Immature natural killer cell (primary cell): ENCODE data around the gene ANGEL1. TPM values are rescaled to one million over a fixed set of nuclear protein-coding genes. Genes with fewer than 3 reads are reported as not detected.

Experiments used
- DNase-seq, 3 donors: peaks; one replicate each; pipeline ENCODE4 v3.0.0; 2022; ENCODE audit warnings: mixed read lengths in 1 of 3
- H3K27ac Mint-ChIP-seq, 6 donors: one replicate each; pipeline ENCODE4 v1.8.0; 2020; ENCODE audit warnings: mixed read lengths in 6 of 6, mild to moderate bottlenecking in 5 of 6, inconsistent platforms in 4 of 6, moderate library complexity in 3 of 6
- H3K27me3 Mint-ChIP-seq, 3 donors: one replicate each; pipeline ENCODE4 v1.8.0; 2020 to 2021; ENCODE audit warnings: low read depth in 3 of 3, mild to moderate bottlenecking in 3 of 3, mixed read lengths in 3 of 3, moderate library complexity in 3 of 3, inconsistent platforms in 1 of 3
- H3K36me3 Mint-ChIP-seq, 3 donors: one replicate each; pipeline ENCODE4 v1.8.0; 2020; ENCODE audit warnings: mixed read lengths in 3 of 3, inconsistent platforms in 2 of 3, mild to moderate bottlenecking in 2 of 3
- H3K4me1 Mint-ChIP-seq, 2 donors: one replicate each; pipeline ENCODE4 v1.8.0; 2020; ENCODE audit warnings: inconsistent platforms in 2 of 2, mild to moderate bottlenecking in 2 of 2, mixed read lengths in 2 of 2, moderate library complexity in 1 of 2
- H3K4me3 Mint-ChIP-seq, 5 donors: one replicate each; pipeline ENCODE4 v1.8.0; 2020; ENCODE audit warnings: mild to moderate bottlenecking in 5 of 5, mixed read lengths in 5 of 5, inconsistent platforms in 3 of 5, moderate library complexity in 3 of 5
- H3K9me3 Mint-ChIP-seq, 6 donors: one replicate each; pipeline ENCODE4 v1.8.0; 2020; ENCODE audit warnings: mild to moderate bottlenecking in 6 of 6, mixed read lengths in 6 of 6, inconsistent platforms in 4 of 6, moderate library complexity in 3 of 6
- polyA plus RNA-seq, 3 donors: library from polyadenylated mRNA; unstranded; fragments of 300-500 nt; fragmentation: Illumina TruSeq; gene quantifications; one replicate each; pipeline ENCODE4 v1.2.3, GENCODE V29; 2021

Gene ANGEL1, protein sequence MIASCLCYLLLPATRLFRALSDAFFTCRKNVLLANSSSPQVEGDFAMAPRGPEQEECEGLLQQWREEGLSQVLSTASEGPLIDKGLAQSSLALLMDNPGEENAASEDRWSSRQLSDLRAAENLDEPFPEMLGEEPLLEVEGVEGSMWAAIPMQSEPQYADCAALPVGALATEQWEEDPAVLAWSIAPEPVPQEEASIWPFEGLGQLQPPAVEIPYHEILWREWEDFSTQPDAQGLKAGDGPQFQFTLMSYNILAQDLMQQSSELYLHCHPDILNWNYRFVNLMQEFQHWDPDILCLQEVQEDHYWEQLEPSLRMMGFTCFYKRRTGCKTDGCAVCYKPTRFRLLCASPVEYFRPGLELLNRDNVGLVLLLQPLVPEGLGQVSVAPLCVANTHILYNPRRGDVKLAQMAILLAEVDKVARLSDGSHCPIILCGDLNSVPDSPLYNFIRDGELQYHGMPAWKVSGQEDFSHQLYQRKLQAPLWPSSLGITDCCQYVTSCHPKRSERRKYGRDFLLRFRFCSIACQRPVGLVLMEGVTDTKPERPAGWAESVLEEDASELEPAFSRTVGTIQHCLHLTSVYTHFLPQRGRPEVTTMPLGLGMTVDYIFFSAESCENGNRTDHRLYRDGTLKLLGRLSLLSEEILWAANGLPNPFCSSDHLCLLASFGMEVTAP
- polyA plus RNA-seq: 10 to 100 TPM; 14.1 to 19.8 (median 17.8) TPM

DNA sequence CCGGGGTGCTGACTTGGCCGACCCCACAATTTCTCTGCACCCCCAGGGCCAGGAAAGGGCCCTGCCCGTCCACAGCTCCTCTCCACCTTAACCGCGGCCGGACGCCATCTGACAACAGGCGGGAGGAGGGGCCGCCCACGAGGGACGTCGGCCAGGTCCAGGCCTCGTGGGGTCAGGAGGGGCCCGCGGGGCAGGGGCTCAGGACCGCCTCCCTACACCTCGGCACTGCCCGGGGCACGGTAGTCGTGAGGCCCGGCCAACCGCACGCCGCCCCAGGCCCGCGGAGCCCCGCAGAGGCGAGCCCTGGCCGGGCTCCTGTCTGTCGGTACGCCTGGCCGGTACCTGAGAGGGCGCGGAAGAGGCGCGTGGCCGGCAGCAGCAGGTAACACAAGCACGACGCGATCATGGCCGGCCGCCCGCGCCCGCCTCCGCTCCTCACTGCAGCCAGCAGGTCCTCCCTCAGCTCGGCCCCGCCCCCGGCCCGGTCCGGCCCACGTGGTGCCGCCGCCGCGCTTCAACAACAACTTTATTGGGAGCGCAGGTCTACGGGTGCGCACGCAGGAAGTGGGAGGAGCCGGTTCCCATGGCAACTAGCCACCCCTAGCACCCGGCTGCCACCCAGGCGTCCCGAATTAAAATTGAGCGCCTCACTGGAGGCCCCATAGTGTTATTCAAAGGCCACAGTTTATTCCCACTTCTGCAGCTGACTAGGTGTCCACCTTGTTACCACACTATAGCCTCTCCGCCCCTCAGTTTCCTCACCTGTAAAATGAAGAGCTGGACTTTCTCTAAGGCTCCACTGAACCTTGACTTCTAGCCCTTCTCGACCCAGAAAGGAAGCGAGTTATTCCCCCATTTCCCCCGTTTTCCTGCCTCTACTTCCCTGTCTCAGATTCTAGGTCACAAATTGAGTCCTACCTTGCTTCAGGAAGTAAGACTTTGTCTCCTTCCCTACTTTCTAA is at the start of gene ANGEL1:
ANGEL1 (minus strand) TSS at position 461 of the 962 bp plus-strand sequence; CDS start at position 406, 55 bp downstream.
- H3K27me3 Mint-ChIP-seq: peaks cover 4 to 15% (median 9%) of the 10 kb centered on the region in 3 donors
- H3K4me3 Mint-ChIP-seq: peak within 1 kb of the TSS; percentile 90 to 97 (median 95)
- no peaks in the 10 kb centered on the region for H3K9me3 Mint-ChIP-seq
- H3K4me1 Mint-ChIP-seq: peaks cover 28 to 34% of the 10 kb centered on the region in 2 donors
- H3K36me3 Mint-ChIP-seq: peaks cover 0 to 12% (median 7%) of the 10 kb centered on the region in 3 donors
- peak; percentile 97 for DNase-seq
- peak within 1 kb of the TSS; percentile 90 to 96 (median 92) for H3K27ac Mint-ChIP-seq

DNA sequence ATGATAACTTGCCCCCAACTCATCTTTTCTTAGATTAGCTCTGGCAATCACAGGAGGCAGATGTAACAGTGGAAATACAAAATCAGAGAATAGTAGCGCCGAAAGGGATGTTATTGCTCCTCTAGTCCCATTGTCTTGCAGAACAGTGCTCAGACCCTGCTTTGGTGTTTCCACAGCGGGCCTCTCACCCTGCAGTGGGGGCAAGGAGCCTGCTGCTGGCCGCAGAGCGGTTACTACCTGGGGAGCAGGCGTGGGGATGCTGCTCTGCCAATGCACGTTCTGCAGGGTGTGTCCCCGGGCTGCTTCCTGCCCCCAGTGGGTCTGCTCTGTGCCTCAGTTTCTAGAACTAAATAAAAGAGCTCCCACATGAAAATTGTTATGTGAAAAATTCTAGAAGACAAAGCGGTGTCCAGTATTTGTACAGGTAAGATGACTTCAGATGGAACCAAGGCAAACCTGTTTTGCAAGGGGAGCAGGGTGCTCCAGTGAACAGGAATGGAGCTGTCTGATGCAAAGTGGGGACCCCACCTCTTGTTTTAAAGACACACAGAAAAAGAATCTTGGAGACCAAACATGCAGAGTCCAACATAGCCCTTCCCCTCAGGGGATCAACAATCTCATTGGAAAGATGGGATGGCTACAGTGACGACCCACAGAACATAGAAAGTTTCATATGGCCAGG is 49.0 kb upstream of the ANGEL1 start:
- Mint-ChIP-seq H3K36me3 (no peaks in the 10 kb centered on the region), H3K27me3 (peaks cover 0 to 7% (median 6%) of the 10 kb centered on the region in 3 donors), H3K4me3 (no peak overlapping the region), H3K4me1 (peaks cover 0 to 2% of the 10 kb centered on the region in 2 donors), H3K9me3 (no peaks in the 10 kb centered on the region), H3K27ac (no peak overlapping the region)
- DNase-seq: no peak

DNA sequence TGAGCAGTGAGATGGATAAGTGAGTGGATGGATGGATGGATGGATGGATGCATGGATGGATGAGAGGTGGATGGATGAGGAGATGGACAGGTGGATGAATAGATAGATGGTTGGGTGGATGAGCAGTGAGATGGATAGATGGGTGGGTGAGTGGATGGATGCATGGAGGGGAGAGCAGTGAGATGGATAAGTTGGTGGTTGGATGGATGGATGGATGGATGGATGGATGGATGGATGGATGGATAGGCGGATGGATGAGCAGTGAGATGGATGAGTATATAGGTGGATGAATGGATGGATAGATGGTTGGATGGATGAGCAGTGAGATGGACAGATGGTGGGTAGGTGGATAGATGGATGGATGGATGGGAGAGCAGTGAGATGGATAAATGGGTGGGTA is 44.1 kb upstream of the ANGEL1 start:
- H3K4me3 Mint-ChIP-seq: no peak overlapping the region
- H3K4me1 Mint-ChIP-seq: no peaks in the 10 kb centered on the region
- no peak for DNase-seq
- peaks cover 0 to 18% (median 5%) of the 10 kb centered on the region in 3 donors for H3K27me3 Mint-ChIP-seq
- H3K9me3 Mint-ChIP-seq: no peaks in the 10 kb centered on the region
- peak overlapping the region in 1 of 6 donors; percentile 18 for H3K27ac Mint-ChIP-seq
- no peaks in the 10 kb centered on the region for H3K36me3 Mint-ChIP-seq

DNA sequence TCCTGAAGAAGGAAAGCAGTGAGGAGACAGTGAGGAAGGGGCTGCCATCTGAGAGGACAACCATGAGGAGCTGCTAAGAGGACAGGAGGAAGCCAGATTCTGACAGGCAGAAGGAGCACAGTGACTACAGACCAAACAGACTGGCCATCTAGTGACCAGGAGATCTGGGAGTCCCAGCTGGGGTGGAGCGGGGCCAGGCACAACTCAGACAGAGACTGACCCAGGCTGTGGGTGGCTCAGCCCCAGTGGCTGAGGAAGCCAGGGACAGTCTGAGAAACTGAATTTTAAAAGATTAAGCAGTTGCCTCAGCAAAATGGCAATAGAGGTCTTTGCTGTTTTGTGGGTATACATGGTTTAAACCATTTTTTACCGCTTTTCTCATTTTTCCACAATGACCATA is 42.4 kb upstream of the ANGEL1 start:
- Mint-ChIP-seq H3K27ac (no peak overlapping the region), H3K36me3 (no peaks in the 10 kb centered on the region), H3K4me1 (no peaks in the 10 kb centered on the region), H3K27me3 (peaks cover 0 to 18% (median 2%) of the 10 kb centered on the region in 3 donors), H3K4me3 (no peak overlapping the region), H3K9me3 (no peaks in the 10 kb centered on the region)
- DNase-seq: no peak

DNA sequence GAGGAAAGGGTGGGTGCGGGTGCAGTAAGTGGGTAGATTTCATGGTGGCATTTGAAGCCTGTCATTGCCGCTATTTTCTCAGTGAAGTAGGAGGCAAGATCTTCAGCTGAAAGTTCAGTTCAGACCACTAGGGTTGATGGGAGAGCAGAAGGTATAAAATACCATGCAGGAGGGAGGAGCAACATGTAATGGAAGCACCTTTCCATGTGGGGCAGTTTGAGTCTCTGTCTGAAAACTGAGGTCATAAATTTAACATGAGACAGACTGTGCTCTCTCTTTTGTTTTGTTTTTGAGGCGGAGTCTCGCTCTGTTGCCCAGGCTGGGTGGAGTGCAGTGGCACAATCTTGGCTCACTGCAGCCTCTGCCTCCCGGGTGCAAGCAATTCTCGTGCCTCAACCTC is 36.2 kb upstream of the ANGEL1 start:
- DNase-seq: no peak
- peaks cover 0 to 22% (median 5%) of the 10 kb centered on the region in 3 donors for H3K27me3 Mint-ChIP-seq
- no peaks in the 10 kb centered on the region for H3K9me3 Mint-ChIP-seq
- H3K4me1 Mint-ChIP-seq: peaks cover 3 to 5% of the 10 kb centered on the region in 2 donors
- H3K27ac Mint-ChIP-seq: no peak overlapping the region
- H3K4me3 Mint-ChIP-seq: no peak overlapping the region
- no peaks in the 10 kb centered on the region for H3K36me3 Mint-ChIP-seq

DNA sequence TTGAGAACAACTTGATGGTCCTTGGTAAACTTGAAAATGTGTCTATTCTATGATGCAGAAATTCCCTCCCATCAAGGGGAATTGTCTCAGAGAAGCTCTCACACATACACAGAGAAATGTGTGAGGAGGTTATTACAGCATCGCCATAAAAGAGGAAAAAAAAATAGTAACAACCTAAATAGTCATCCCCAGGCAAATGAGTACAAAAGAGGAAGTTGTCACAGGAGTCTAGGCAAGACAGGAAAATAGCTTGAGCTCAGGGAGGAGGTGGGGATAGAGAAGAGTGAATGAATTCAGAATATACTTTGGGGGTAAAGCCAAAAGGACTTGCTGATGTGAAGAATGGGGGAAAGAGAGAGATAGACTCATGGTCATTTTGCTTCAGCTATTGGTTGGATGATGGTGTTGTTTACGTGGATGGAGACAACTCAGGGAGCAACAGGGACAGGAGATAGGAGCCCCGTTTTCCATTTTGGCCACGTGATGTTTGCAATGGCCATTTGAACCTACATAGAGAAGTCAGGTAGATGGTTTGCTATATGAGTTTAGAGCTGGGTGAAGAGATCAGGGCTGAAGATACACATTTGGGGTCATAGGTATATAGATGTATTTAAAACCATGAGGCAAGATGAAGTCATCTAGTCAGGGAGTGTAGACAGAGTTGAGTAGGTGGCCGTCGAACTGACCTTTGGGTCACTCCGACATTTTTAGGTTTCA is 33.8 kb upstream of the ANGEL1 start:
- H3K27me3 Mint-ChIP-seq: peaks cover 0 to 17% (median 12%) of the 10 kb centered on the region in 3 donors
- peaks cover 3 to 5% of the 10 kb centered on the region in 2 donors for H3K4me1 Mint-ChIP-seq
- H3K36me3 Mint-ChIP-seq: no peaks in the 10 kb centered on the region
- no peak for DNase-seq
- H3K27ac Mint-ChIP-seq: no peak overlapping the region
- no peak overlapping the region for H3K4me3 Mint-ChIP-seq
- no peaks in the 10 kb centered on the region for H3K9me3 Mint-ChIP-seq

DNA sequence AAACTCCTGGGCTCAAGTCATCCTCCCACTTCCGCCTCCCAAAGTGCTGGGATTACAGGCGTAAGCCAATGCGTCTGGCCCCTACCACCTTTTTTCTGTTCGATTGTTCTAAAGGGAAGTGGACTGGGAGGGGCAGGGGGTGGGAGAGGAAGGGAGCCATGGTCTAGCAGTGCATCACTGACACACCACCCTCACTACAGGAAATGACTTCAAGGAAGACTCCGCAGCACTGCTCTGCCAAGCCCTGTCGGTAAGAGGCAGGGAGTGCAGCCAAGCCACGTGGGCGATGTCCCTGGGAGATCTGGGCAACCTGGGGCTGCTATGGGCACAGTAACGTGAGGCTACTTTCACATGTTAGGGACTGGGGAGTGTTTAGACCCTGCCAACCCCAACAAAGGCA is 31.5 kb upstream of the ANGEL1 start:
- peaks cover 3 to 5% of the 10 kb centered on the region in 2 donors for H3K4me1 Mint-ChIP-seq
- H3K4me3 Mint-ChIP-seq: no peak overlapping the region
- H3K36me3 Mint-ChIP-seq: no peaks in the 10 kb centered on the region
- no peak overlapping the region for H3K27ac Mint-ChIP-seq
- H3K9me3 Mint-ChIP-seq: no peaks in the 10 kb centered on the region
- DNase-seq: peak; percentile 8 to 15 (median 12)
- H3K27me3 Mint-ChIP-seq: peaks cover 0 to 17% (median 12%) of the 10 kb centered on the region in 3 donors

DNA sequence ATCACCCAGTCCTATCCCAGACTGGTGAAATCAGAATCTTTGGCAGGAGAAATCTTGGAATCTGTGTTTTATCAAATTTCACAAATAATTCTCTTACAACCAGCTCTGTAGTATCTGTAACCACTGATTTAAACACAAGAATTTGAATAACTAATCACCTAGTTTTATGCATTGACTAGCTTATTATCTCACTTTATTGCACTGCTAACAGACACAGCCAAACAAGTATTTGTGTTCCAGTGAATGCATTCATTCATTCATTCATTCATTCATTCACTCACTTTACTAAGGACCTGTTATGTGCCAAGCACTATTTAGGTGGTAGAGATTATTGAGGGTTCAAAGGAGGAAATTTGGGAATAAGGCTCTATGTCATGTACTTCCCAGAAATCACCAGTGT is 29.7 kb upstream of the ANGEL1 start:
- Mint-ChIP-seq H3K27ac (no peak overlapping the region), H3K27me3 (peaks cover 0 to 11% (median 10%) of the 10 kb centered on the region in 3 donors), H3K4me3 (no peak overlapping the region)

DNA sequence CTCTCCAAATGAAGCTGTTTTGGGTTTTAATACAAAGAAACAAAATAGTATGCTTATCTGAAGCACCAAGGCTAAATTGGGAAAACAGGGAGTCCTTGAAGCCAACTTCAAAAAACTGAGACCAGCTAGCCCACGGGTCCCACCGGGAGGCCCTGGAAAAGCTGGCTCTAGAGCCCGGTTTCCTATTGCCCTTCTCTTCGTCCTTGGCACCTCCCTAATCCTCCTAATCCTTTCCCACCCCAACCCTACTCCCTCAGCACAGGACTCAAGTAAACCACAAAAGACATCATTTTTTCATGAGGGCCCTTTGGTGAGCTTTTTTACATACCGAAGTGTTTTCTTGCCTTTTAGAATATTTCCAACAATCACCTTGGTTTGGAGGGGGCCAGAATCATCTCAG is 24.8 kb upstream of the ANGEL1 start:
- Mint-ChIP-seq H3K9me3 (no peaks in the 10 kb centered on the region), H3K36me3 (no peaks in the 10 kb centered on the region), H3K27ac (no peak overlapping the region), H3K4me3 (no peak overlapping the region), H3K27me3 (peaks cover 0 to 3% (median 2%) of the 10 kb centered on the region in 3 donors), H3K4me1 (no peaks in the 10 kb centered on the region)
- no peak for DNase-seq

More for the DNA sequence above, 29.7 kb upstream of the ANGEL1 start:
- Mint-ChIP-seq H3K36me3 (no peaks in the 10 kb centered on the region), H3K9me3 (no peaks in the 10 kb centered on the region), H3K4me1 (peaks cover 3 to 5% of the 10 kb centered on the region in 2 donors)
- no peak for DNase-seq

DNA sequence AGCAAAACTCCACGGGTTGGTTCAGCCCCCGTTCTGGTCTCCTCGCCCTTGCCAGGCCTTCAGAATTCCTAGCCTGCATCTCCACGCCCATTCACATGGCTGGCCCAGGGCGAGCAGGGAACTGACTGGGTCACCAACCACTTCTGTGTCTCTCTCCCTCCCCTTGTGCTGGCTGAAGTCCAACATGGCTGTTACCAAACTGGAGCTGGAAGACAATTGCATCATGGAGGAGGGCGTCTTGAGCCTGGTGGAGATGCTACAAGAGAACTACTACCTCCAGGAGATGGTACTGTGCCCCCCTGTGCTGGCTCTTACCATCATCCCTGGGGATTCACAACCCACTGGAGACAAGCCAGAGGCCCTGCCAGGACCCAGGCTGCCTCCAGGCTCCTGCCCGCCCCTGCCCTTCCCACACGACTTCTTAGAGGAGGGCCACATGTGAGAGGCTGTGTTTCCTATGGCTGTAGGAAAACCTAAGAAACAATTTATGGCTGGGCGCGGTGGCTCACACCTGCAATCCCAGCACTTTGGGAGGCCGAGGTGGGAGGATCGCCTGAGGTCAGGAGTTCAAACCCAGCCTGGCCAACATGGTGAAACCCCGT is 23.4 kb upstream of the ANGEL1 start:
- Mint-ChIP-seq H3K4me3 (no peak overlapping the region), H3K27me3 (peaks cover 0 to 5% (median 0%) of the 10 kb centered on the region in 3 donors), H3K27ac (no peak overlapping the region), H3K4me1 (no peaks in the 10 kb centered on the region), H3K9me3 (no peaks in the 10 kb centered on the region), H3K36me3 (no peaks in the 10 kb centered on the region)
- no peak for DNase-seq

DNA sequence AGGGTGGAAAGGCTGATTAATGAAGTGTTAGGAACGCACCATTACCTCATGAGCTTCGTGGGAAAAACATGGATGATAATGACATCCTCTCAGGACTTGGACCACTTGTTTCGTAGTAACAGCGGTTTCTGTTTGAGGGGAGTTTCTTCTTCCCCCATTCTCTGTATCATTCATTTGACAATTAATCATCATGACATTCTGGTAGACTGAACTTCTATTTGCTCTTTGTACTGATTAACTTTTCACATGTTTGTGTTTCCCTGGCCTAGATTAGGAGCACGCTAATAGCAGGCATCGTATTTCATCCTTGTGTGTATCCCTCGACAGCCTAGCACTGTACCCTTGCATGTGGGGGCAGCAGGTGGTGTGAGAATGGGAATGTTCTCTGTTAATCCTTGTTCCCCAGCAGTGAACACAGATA is 21.6 kb upstream of the ANGEL1 start:
- Mint-ChIP-seq H3K27ac (no peak overlapping the region), H3K9me3 (no peaks in the 10 kb centered on the region), H3K36me3 (no peaks in the 10 kb centered on the region), H3K4me1 (no peaks in the 10 kb centered on the region), H3K4me3 (no peak overlapping the region), H3K27me3 (peaks cover 0 to 5% (median 0%) of the 10 kb centered on the region in 3 donors)
- DNase-seq: no peak

DNA sequence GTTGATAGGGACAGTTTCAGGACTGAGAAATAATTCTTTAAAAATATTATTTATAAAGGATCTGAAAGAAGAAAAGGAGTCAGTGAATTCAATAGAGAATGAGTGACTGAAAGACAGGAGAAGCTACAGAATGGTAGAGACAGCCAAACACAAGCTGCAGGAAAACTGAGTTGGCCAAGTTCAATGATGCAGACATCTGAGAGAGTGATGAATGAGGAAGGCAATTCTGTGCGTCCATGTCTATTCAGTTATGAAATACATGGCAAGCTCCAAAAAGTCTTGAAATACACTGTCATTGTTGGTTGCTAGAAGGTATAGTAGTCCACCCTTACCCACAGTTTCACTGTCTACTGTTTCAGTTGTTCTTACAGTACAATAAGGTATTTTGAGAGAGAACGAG is 20.3 kb upstream of the ANGEL1 start:
- Mint-ChIP-seq H3K36me3 (no peaks in the 10 kb centered on the region), H3K4me3 (no peak overlapping the region), H3K27me3 (peaks cover 0 to 5% (median 0%) of the 10 kb centered on the region in 3 donors), H3K9me3 (no peaks in the 10 kb centered on the region), H3K27ac (no peak overlapping the region), H3K4me1 (no peaks in the 10 kb centered on the region)
- no peak for DNase-seq
